ENCODE measurements around the gene NDUFA13.

The NDUFA13 gene

GRCh38 chr19:19513682-19514081 lies 2.3 kb upstream of the NDUFA13 start:
- DNase-seq: no peak

- no peak for DNase-seq
Measured at GRCh38 chr19:19514215-19514657, 1.8 kb upstream of the NDUFA13 start.

- no peak for DNase-seq
Measured at GRCh38 chr19:19514881-19515641, 964 bp upstream of the NDUFA13 start, which contains the start of gene TSSK6. TSSK6 (minus strand) TSS chr19:19515548; CDS start chr19:19515427, 121 bp downstream.

GRCh38 chr19:19517235-19517619 lies 1.2 kb downstream of the NDUFA13 start:
- no peak for DNase-seq

DNA sequence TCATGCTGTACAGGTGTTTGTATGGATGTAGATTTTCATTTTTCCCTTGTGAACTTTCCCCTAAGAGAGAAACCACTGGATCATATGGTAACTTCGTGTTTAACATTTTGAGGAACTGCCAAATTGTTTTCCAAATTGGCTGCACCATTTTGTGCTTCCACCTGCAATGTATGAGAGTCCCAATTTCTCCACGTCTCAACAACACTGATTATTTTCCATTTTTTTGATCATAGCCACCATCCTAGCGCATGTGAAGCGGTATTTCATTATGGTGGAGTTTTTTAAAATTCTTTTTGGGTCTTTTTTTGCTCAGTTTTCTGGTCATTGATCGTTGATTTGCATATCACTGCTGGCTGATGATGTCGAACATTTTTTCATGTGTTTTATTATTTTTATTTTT lies 5.0 kb downstream of the NDUFA13 start:
- no peak for DNase-seq

DNA sequence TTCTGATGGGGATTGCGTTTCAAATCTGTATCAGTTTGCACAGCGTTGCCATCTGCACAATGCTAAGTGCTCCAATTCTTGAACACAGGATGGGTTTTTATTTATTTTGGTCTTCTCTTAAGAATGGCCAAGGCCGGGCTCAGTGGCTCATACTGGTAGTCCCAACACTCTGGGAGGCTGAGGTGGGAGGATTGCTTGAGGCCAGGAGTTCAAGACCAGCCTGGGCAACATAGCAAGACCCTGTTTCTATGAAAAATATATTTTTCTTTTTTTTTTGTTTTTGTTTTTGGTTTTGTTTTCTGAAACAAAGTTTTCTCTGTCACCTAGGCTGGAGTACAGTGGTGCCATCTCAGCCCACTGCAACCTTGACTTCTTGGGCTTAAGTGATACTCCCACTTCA lies 7.2 kb downstream of the NDUFA13 start:
- DNase-seq: no peak

GRCh38 chr19:19524053-19524452 lies 8.0 kb downstream of the NDUFA13 start:
- no peak for DNase-seq

DNA sequence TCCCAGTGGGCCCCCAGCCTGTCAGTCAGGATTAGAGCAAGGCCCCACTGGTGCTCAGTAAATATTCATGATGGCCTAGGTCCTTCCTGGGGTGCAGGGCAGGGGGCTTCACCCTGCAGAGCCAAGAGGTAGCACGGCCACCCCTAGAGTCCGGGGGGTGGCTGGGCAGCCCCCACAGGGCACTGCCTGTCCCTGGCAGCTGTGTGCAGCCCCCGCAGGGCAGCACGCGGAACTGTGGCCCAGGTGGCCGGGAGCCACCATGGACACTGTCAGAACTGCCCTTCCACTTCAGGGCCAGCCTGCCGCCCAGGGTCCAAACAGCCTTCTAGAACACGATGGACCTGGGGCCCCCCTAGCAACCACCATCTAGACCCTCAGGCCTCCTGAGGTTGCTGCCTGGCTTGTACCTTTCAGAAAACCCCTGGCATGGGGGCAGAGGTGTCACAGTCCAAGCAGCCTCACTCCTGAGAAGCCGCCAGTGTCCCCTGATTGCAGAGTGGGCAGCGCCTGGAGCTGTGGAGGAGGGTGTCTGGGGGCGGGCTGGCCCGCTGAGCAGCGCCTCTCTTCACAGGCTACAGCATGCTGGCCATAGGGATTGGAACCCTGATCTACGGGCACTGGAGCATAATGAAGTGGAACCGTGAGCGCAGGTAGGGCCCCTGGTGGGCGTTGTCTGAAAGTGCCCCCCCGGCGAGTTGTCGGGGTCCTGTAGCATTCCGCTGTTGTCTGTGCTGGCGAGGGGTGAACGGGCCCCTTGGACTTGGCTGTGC lies 9.8 kb downstream of the NDUFA13 start:
- DNase-seq: no peak

DNA sequence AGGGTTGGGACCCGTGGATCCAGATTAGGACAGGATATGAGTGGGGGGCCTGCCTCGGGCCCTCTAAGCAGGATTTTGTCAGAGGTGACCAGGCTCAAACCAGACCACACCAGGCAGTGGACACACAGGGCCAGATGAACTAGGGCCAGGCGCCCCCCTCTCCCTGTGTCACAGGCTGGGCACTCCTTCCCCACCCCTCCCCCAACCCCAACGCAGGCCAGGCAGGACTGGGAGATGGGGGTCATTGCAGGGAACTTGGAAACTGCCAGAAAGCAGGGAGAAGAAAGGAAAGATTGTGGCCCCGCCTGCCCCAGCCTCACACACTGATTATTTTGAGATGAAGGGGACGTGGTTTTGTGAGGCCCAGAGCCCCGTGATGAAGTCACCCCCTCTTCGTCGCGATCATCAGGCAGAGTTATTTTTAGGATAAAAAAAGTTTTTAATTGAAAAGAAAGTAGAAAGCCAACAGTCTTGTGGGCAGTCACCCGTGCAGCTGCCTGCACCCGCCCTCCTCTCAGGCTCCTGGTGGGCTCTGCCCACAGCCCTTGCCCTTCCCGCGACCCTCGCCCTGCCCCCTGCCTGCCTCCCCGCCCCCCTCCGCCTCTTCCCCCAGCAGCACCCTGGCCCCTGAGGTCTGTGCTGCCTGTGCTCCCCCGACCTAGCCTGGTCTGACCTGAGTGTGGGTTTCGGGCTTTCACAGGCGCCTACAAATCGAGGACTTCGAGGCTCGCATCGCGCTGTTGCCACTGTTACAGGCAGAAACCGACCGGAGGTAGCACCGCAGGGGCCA lies 10.8 kb downstream of the NDUFA13 start:
- DNase-seq: no peak

- DNase-seq: no peak
Measured at GRCh38 chr19:19527371-19527656, 11.3 kb downstream of the NDUFA13 start.

DNA sequence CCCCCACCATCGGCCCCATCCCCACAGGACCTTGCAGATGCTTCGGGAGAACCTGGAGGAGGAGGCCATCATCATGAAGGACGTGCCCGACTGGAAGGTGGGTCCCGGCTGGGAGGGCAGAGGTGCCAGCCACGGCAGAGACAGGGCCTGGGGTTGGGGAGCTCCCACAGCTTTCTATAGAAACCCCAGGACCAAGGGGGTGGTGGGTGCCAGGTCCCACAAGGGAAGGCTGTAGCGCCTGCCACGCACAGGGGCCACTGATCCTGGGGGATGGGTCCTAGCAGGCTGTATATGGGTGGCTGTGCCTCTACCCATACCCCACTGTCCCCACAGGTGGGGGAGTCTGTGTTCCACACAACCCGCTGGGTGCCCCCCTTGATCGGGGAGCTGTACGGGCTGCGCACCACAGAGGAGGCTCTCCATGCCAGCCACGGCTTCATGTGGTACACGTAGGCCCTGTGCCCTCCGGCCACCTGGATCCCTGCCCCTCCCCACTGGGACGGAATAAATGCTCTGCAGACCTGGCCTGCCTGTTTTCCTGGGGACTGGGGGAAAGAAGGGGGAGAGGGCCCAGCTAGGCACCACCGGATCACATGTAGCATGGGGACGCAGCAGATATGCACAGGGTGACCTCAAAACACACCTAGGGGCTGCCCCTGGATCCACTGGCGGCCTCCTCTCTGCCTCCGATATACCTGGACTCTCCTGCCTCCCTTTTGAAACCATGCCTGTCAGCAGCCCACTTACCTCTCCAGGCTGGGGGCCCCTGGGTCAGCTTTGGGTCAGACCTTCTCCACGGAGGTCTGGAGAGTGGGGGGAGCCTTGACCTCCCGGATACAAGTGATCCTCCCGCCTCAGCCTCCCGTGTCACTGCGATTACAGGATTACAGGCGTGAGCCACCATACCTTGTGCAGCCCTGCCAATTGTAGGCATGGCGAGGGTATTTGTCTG lies 11.9 kb downstream of the NDUFA13 start:
- no peak for DNase-seq

DNA sequence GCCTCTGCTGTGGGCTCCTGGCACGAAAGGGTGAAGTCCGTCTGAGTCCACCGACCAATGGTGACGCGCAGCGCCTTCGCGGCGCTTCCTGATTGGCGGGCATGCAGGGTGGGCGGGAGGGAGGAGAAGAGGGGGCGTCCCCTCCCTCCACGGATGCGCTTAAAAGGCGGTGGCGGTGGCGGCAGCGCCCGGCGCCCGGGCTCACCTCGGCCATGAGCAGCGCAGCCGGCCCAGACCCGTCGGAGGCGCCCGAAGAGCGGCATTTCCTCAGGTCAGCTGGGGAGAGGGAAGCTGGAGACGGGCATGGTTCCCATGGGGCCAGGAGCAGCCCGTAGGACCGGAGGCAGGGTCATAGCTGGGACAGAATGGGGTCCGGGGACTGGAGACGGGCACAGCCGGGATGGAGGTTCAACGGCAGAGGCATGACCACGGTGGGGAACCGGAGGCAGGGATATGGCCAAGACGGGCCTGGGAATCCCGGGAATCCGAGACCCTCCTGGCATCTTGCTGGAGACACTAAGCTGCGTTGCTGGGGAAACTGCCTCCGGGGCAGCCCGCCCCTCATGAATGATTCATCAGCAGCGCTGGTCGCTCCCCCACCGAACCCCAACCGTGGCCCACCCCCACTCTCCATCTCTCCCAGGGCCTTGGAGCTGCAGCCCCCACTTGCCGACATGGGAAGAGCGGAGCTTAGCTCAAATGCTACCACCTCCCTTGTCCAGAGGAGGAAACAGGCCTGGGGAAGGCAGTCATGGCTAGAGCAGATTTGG lies 12.9 kb downstream of the NDUFA13 start, which contains the start of gene YJEFN3:
TSS of gene YJEFN3 (plus strand) at position 191 of the 770 bp plus-strand sequence. CDS start at position 213, 22 bp downstream.
- no peak for DNase-seq

GRCh38 chr19:19529783-19530422 lies 13.9 kb downstream of the NDUFA13 start:
- DNase-seq: no peak

GRCh38 chr19:19530423-19530804 lies 14.4 kb downstream of the NDUFA13 start:
- DNase-seq: no peak

GRCh38 chr19:19530889-19531288 lies 14.9 kb downstream of the NDUFA13 start:
- no peak for DNase-seq

GRCh38 chr19:19531951-19532805 lies 16.2 kb downstream of the NDUFA13 start:
- DNase-seq: no peak

- DNase-seq: no peak
Measured at GRCh38 chr19:19532806-19533701, 17.0 kb downstream of the NDUFA13 start.

- no peak for DNase-seq
Measured at GRCh38 chr19:19533841-19534240, 17.8 kb downstream of the NDUFA13 start.

All from NCI-H1417 treated with DMSO at 0.1 percent for 48 hours (cell line).